Bronchial epithelial cell (primary cell): ENCODE results near the gene TRAM2. TPM values are rescaled to one million over a fixed set of nuclear protein-coding genes. Genes with fewer than 3 reads are reported as not detected.
A peak's percentile ranks its signal among the peaks of the same experiment; 100 is the strongest.

Experiments used
- DNase-seq: peaks from one replicate; pipeline ENCODE4 v3.0.0-alpha.2; 2010; ENCODE audit warnings: low read depth
- FAIRE-seq: peaks from 2 replicates; lab custom pipeline; 2011; peaks lifted over from hg19 to GRCh38; lab: Jason Lieb, UNC
- H3K27me3 ChIP-seq: 2 replicates; pipeline ENCODE4 v1.5.1; 2011; ENCODE audit warnings: low read length; ENCODE audit not compliant: control insufficient read depth, insufficient read depth
- H3K36me3 ChIP-seq: 2 replicates; pipeline ENCODE4 v1.5.1; 2011; ENCODE audit warnings: low read length; ENCODE audit not compliant: control insufficient read depth, insufficient read depth
- H3K4me3 ChIP-seq: 2 replicates; pipeline ENCODE4 v1.5.1; 2011; ENCODE audit warnings: mild to moderate bottlenecking, low read depth, low read length, control low read depth
- total RNA-seq: library from RNA; depleted of rRNA; stranded (reverse); fragments of >200 nt; gene quantifications from 2 replicates; pipeline ENCODE4 v1.2.1, GENCODE V29; 2014
- TF ChIP-seq, protein P1 (sequence below): IDR thresholded peaks from 2 replicates; pipeline ENCODE4 v1.5.1; 2011; ENCODE audit warnings: mild to moderate bottlenecking, moderate library complexity, low read length, control low read depth, inconsistent platforms; ENCODE audit not compliant: insufficient read depth, severe bottlenecking

The TRAM2 gene, protein sequence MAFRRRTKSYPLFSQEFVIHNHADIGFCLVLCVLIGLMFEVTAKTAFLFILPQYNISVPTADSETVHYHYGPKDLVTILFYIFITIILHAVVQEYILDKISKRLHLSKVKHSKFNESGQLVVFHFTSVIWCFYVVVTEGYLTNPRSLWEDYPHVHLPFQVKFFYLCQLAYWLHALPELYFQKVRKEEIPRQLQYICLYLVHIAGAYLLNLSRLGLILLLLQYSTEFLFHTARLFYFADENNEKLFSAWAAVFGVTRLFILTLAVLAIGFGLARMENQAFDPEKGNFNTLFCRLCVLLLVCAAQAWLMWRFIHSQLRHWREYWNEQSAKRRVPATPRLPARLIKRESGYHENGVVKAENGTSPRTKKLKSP
- total RNA-seq = 3.2 and 4.2 TPM in 2 replicates

DNA sequence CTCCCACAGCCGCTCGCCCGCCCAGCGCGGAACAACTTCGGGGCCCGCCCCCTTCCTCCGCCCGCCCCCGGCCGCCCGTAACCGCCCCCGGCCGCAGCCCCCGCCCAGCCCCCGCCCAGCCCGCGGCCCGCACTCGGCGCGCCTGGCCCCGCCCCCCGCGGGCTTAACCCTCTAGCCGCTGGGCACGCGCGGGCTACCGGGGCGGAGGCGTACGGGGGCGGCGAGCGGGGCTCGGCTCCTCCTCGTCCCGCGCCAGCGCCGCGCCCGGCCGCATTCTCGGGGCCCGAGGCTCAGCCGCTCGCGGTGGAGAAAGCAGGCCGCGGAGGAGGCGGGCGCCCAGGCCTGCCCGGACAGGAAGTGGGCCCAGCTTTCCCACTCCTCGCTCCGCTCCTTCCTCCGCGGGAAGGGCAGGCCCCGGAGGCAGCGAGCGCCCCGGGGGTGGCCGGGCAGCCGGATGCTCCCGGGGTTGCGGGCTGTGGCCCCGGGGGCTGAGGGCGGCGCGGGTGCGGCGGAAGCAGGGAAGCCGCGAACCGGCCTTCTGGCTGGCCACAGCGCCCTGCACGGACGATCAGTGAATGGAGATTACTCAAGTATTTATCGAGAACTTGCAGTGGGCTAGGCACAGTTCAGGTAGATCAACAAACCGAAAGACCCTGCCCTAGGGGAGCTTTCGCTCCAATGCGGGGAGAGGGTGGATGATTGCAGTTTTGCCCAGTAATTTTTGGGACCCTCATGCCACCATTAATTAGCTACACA lies at the start of gene TRAM2:
Gene TRAM2, minus strand, starts transcription at position 39 of the 756 bp plus-strand sequence. CDS start 145 bp downstream, outside the sequence.
- Histone ChIP-seq H3K4me3 (peak within 1 kb of the TSS; percentile 63), H3K36me3 (no peaks in the 10 kb centered on the region), H3K27me3 (no peaks in the 10 kb centered on the region)
- TF ChIP-seq, protein P1, sequence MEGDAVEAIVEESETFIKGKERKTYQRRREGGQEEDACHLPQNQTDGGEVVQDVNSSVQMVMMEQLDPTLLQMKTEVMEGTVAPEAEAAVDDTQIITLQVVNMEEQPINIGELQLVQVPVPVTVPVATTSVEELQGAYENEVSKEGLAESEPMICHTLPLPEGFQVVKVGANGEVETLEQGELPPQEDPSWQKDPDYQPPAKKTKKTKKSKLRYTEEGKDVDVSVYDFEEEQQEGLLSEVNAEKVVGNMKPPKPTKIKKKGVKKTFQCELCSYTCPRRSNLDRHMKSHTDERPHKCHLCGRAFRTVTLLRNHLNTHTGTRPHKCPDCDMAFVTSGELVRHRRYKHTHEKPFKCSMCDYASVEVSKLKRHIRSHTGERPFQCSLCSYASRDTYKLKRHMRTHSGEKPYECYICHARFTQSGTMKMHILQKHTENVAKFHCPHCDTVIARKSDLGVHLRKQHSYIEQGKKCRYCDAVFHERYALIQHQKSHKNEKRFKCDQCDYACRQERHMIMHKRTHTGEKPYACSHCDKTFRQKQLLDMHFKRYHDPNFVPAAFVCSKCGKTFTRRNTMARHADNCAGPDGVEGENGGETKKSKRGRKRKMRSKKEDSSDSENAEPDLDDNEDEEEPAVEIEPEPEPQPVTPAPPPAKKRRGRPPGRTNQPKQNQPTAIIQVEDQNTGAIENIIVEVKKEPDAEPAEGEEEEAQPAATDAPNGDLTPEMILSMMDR = peak; percentile 18
- peak; percentile 36 for DNase-seq
- FAIRE-seq = no peak

DNA sequence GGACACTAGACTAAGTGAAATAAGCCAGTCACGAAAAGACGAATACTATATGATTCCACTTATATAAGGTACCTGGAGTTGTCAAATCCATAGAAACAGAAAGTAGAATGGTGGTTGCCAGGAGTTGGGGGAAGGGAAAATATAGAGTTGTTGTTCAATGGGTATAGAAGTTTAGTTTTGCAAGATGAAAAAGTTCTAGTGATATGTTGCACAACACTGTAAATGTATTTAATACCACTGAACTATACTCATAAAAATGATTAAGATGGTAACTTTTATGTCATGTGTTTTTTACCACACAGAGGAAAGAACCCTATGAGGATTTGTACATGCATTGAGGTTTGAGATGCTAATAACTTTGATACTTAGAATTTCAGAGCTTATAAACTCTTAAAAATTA lies 46.0 kb upstream of the TRAM2 start:
- FAIRE-seq (no peak), DNase-seq (no peak)
- H3K4me3 ChIP-seq = no peak overlapping the region
- TF ChIP-seq, protein P1 = no peak
- H3K36me3 ChIP-seq = no peaks in the 10 kb centered on the region
- H3K27me3 ChIP-seq = no peaks in the 10 kb centered on the region

DNA sequence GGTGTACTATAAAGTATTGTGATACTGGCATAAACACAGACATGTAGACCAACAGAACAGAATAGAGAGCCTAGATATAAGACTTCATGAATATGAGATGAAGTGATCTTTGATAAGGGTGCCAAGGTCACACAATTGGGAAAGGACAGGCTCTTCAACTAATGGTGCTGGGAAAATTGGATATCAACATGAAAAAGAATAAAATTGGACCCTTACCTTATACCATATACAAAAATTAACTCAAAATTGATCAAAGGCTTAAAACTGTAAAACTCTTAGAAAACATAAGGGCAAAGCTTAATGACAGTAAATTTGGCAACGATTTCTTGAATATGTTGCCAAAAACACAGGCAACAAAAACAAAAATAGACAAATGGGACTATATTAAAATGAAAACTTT lies 44.8 kb upstream of the TRAM2 start:
- FAIRE-seq (no peak), DNase-seq (no peak)
- TF ChIP-seq, protein P1 = no peak

DNA sequence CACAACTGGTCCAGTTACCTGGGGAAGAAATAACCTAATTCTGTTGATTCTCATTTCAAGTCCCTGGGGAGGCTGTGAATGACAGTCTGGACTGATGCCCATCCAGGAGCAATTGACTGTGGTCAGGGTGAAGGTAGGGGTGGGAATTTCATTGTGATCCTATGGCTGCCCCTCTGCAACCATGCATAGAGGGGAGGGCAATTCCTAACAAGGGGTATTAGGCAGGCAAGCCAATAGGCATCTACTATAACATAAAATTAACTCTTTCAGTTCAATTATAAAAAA lies 44.0 kb upstream of the TRAM2 start:
- no peak for FAIRE-seq
- Histone ChIP-seq H3K36me3 (no peaks in the 10 kb centered on the region), H3K4me3 (no peak overlapping the region), H3K27me3 (no peaks in the 10 kb centered on the region)
- TF ChIP-seq, protein P1 = no peak
- DNase-seq = peak; percentile 17

More for the DNA sequence above, 44.8 kb upstream of the TRAM2 start:
- no peak overlapping the region for H3K4me3 ChIP-seq
- H3K36me3 ChIP-seq = no peaks in the 10 kb centered on the region
- no peaks in the 10 kb centered on the region for H3K27me3 ChIP-seq

DNA sequence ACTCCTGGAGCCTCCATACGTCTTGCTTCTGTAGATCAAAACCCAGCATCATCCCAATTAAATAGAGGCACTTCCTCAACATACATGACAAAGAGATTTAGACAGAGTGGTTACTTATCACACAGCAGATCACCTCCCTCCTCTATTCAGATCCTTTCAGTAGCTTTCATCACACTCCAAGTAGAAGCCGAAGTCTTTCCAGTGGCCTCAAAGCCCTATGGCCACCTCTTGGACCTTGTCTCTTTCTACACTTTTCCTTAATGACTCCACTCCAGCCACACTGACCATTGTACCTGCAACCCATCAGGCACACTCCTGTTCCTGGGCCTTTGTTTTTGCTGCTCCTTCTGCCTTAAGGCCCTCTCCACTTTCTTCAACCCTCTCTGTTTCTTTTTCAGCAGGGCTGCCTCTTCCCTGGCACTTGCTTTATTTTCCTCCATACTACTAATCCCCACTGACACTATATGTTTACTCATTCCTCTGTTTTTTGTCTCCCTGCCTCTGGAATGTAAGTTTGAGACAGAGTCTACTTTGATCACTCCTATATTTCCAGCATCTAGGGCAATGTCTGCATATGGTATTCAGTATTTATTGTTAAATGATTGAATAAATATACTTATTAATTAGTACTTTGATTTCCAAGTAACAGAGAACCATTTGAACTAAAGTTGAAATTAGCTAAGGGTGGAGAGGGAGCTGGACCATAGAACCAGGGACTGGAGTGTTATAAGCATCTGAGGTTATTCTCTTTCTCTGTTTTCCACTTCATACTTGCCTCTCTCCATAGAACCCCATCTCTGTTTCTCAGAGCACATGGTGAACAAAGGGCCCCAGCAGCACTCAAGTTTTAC lies 43.4 kb upstream of the TRAM2 start:
- H3K4me3 ChIP-seq = no peak overlapping the region
- FAIRE-seq (peak; percentile 62), DNase-seq (no peak)
- TF ChIP-seq, protein P1 = no peak
- no peaks in the 10 kb centered on the region for H3K27me3 ChIP-seq
- no peaks in the 10 kb centered on the region for H3K36me3 ChIP-seq
